C4-2B (cell line): ENCODE results near the gene HPGD.

ENCODE experiments used
- CTCF ChIP-seq: fragments of 450-650 bp; conservative IDR thresholded peaks from 2 replicates; pipeline ENCODE4 v1.5.1; 2017; ENCODE audit warnings: mild to moderate bottlenecking
- ZFX ChIP-seq: fragments of 450-650 bp; IDR thresholded peaks from 2 replicates; pipeline ENCODE4 v1.6.1; 2017

GRCh38 chr4:174505892-174506291 lies 16.4 kb downstream of the HPGD start:
- no peak for TF ChIP-seq CTCF
- TF ChIP-seq ZFX = no peak
